H1 (cell line): ENCODE measurements around the gene SLC7A8. TPM values are rescaled to one million over a fixed set of nuclear protein-coding genes. Genes with fewer than 3 reads are reported as not detected.
A peak's percentile ranks its signal among the peaks of the same experiment; 100 is the strongest.

Experiments
- CTCF ChIA-PET: fragments of 300-600 bp; sonication (Branson Sonifier 250); formaldehyde crosslinking; loops from one replicate; lab custom pipeline; 2021; ENCODE audit not compliant: partially characterized antibody; lab: Charles Lee
- POLR2A ChIA-PET: fragments of 300-600 bp; sonication (Branson Sonifier 250); formaldehyde crosslinking; loops from one replicate; lab custom pipeline; 2021; ENCODE audit warnings: inconsistent platforms; ENCODE audit not compliant: partially characterized antibody; lab: Charles Lee
- DNase-seq, 2 experiments: peaks; one replicate each; pipeline versions ENCODE4 v3.0.0 to v3.0.0-alpha.2; 2010 to 2022; ENCODE audit warnings: low spot score in 2 of 2, low read depth in 1 of 2, mixed read lengths in 1 of 2
- FAIRE-seq: peaks from 2 replicates; lab custom pipeline; 2011; peaks lifted over from hg19 to GRCh38; lab: Jason Lieb, UNC
- H2AFZ ChIP-seq: 2 replicates; pipeline ENCODE4 v1.8.1; 2012; ENCODE audit warnings: low read length, inconsistent platforms
- H2AK5ac ChIP-seq: 2 replicates; pipeline ENCODE4 v1.6.1; 2013; ENCODE audit warnings: low read depth, low read length
- H2BK120ac ChIP-seq: replicated peaks from 2 replicates; pipeline ENCODE3; 2013; ENCODE audit warnings: low read depth, low read length, inconsistent platforms
- H2BK12ac ChIP-seq: 2 replicates; pipeline ENCODE4 v1.6.1; 2013; ENCODE audit warnings: low read depth, low read length
- H2BK15ac ChIP-seq: 2 replicates; pipeline ENCODE4 v1.6.1; 2013; ENCODE audit warnings: low read length
- H2BK20ac ChIP-seq: 2 replicates; pipeline ENCODE4 v1.6.1; 2013; ENCODE audit warnings: low read length
- H2BK5ac ChIP-seq: 2 replicates; pipeline ENCODE4 v1.6.1; 2013; ENCODE audit warnings: low read depth, low read length
- H3K14ac ChIP-seq: 2 replicates; pipeline ENCODE4 v1.6.1; 2013; ENCODE audit warnings: inconsistent platforms; ENCODE audit not compliant: insufficient read length
- H3K18ac ChIP-seq: 2 replicates; pipeline ENCODE4 v1.6.1; 2013; ENCODE audit warnings: low read length; ENCODE audit errors: extremely low read depth
- H3K23ac ChIP-seq: 2 replicates; pipeline ENCODE4 v1.6.1; 2013; ENCODE audit warnings: inconsistent platforms; ENCODE audit not compliant: insufficient read length
- H3K23me2 ChIP-seq: 2 replicates; pipeline ENCODE4 v1.6.1; 2013; ENCODE audit warnings: low read depth, low read length
- H3K27ac ChIP-seq: 2 replicates; pipeline ENCODE4 v1.6.1; 2011; ENCODE audit warnings: low read depth, low read length, inconsistent platforms
- H3K27me3 ChIP-seq, 4 experiments: replicated peaks in 1 of 4; 1 replicate in 1 of 4; 2 replicates in 3 of 4; pipeline versions ENCODE4 v1.6.1 to v1.8.1; 2011 to 2013; ENCODE audit warnings: low read length in 3 of 4, mild to moderate bottlenecking in 3 of 4, inconsistent platforms in 2 of 4, mixed read lengths in 2 of 4, moderate library complexity in 1 of 4; ENCODE audit not compliant: control insufficient read depth in 3 of 4, insufficient read depth in 3 of 4; ENCODE audit errors: extremely low read depth in 1 of 4
- H3K36me3 ChIP-seq, 4 experiments: 2 replicates each; pipeline versions ENCODE4 v1.6.1 to v1.8.1; 2011 to 2013; ENCODE audit warnings: mild to moderate bottlenecking in 4 of 4, low read length in 3 of 4, moderate library complexity in 2 of 4, control low read depth in 1 of 4, inconsistent platforms in 1 of 4; ENCODE audit not compliant: insufficient read depth in 4 of 4, control insufficient read depth in 2 of 4
- H3K4ac ChIP-seq: replicated peaks from 2 replicates; pipeline ENCODE3; 2013; ENCODE audit warnings: low read length, low read depth, mixed read lengths, inconsistent platforms; ENCODE audit not compliant: insufficient read length
- H3K4me1 ChIP-seq, 4 experiments: replicated peaks in 1 of 4; 1 replicate in 1 of 4; 2 replicates in 3 of 4; pipeline versions ENCODE4 v1.6.1 to v1.8.1; 2011 to 2013; ENCODE audit warnings: low read length in 3 of 4, inconsistent platforms in 2 of 4, mixed read lengths in 1 of 4; ENCODE audit not compliant: insufficient read depth in 4 of 4, control insufficient read depth in 3 of 4
- H3K4me2 ChIP-seq, 2 experiments: 2 replicates each; pipeline versions ENCODE4 v1.6.1 to v1.8.1; 2011 to 2013; ENCODE audit warnings: low read depth in 2 of 2, low read length in 2 of 2, control low read depth in 1 of 2, inconsistent platforms in 1 of 2, mild to moderate bottlenecking in 1 of 2; ENCODE audit not compliant: insufficient read depth in 1 of 2
- H3K4me3 ChIP-seq, 4 experiments: fragments of 200-600, 300-600 bp in 1 of 4; sonication (generic), shearing (Covaris generic), sonication (Bioruptor Twin) in 1 of 4; 2 replicates each; pipeline versions ENCODE4 v1.5.1 to v1.8.1; 2011 to 2016; ENCODE audit warnings: low read length in 4 of 4, low read depth in 3 of 4, control low read depth in 2 of 4, inconsistent platforms in 2 of 4, mild to moderate bottlenecking in 2 of 4, mixed read lengths in 1 of 4, moderate library complexity in 1 of 4; ENCODE audit not compliant: insufficient read depth in 2 of 4; ENCODE audit errors: extremely low read depth in 1 of 4
- H3K56ac ChIP-seq: replicated peaks from 2 replicates; pipeline ENCODE3; 2013; ENCODE audit warnings: low read depth, mild to moderate bottlenecking, mixed read lengths, low read length, inconsistent platforms; ENCODE audit not compliant: insufficient read length
- H3K79me1 ChIP-seq: 2 replicates; pipeline ENCODE4 v1.6.1; 2013; ENCODE audit warnings: low read depth, low read length, control low read depth
- H3K79me2 ChIP-seq, 2 experiments: 2 replicates each; pipeline versions ENCODE4 v1.6.1 to v1.8.1; 2012 to 2013; ENCODE audit warnings: low read length in 2 of 2, mild to moderate bottlenecking in 2 of 2, inconsistent platforms in 1 of 2; ENCODE audit not compliant: insufficient read depth in 2 of 2, control insufficient read depth in 1 of 2
- H3K9ac ChIP-seq, 4 experiments: replicated peaks in 1 of 4; 1 replicate in 1 of 4; 2 replicates in 3 of 4; pipeline versions ENCODE4 v1.6.1 to v1.8.1; 2011 to 2013; ENCODE audit warnings: low read depth in 3 of 4, low read length in 3 of 4, control low read depth in 2 of 4, mild to moderate bottlenecking in 2 of 4, moderate library complexity in 2 of 4, inconsistent platforms in 1 of 4; ENCODE audit errors: extremely low read depth in 1 of 4
- H3K9me3 ChIP-seq, 2 experiments: 2 replicates each; pipeline versions ENCODE4 v1.6.1 to v1.8.1; 2012 to 2013; ENCODE audit warnings: mild to moderate bottlenecking in 2 of 2, moderate library complexity in 2 of 2, control low read depth in 1 of 2, inconsistent platforms in 1 of 2, low read depth in 1 of 2, low read length in 1 of 2, mixed read lengths in 1 of 2; ENCODE audit not compliant: insufficient read depth in 2 of 2
- H4K20me1 ChIP-seq, 2 experiments: replicated peaks in 1 of 2; 2 replicates each; pipeline versions ENCODE3 to v1.8.1; 2011 to 2013; ENCODE audit warnings: inconsistent platforms in 2 of 2, low read length in 2 of 2, mild to moderate bottlenecking in 1 of 2; ENCODE audit not compliant: insufficient read depth in 2 of 2, control insufficient read depth in 1 of 2
- H4K5ac ChIP-seq: 2 replicates; pipeline ENCODE4 v1.6.1; 2013; ENCODE audit warnings: low read length, low read depth, mixed read lengths, inconsistent platforms; ENCODE audit not compliant: insufficient read length
- H4K8ac ChIP-seq: 2 replicates; pipeline ENCODE4 v1.8.0; 2013; ENCODE audit warnings: mild to moderate bottlenecking, moderate library complexity, low read length, inconsistent platforms; ENCODE audit not compliant: insufficient read depth; ENCODE audit errors: extremely low read depth
- H4K91ac ChIP-seq: replicated peaks from 2 replicates; pipeline ENCODE3; 2013; ENCODE audit warnings: low read length, mixed read lengths, inconsistent platforms; ENCODE audit not compliant: insufficient read length
- ASH2L ChIP-seq: fragments of 200-600, 300-600 bp; sonication (generic); IDR thresholded peaks from one replicate; pipeline ENCODE4 v1.7.1; 2017; ENCODE audit warnings: low read length
- BCL11A ChIP-seq, 2 experiments: IDR thresholded peaks; one replicate each; pipeline ENCODE4 v1.6.1; 2011; ENCODE audit warnings: low read depth in 2 of 2, low read length in 2 of 2, mild to moderate bottlenecking in 2 of 2
- CTBP2 ChIP-seq: IDR thresholded peaks from 2 replicates; pipeline ENCODE4 v1.7.0; 2011; ENCODE audit warnings: borderline replicate concordance, mild to moderate bottlenecking, moderate library complexity, mixed read lengths, low read length; ENCODE audit not compliant: insufficient read depth, insufficient read length
- EP300 ChIP-seq, 2 experiments: IDR thresholded peaks; 1 replicate in 1 of 2; 2 replicates in 1 of 2; pipeline ENCODE4 v1.6.1; 2011 to 2012; ENCODE audit warnings: low read depth in 2 of 2, low read length in 2 of 2, mild to moderate bottlenecking in 2 of 2, borderline replicate concordance in 1 of 2, inconsistent platforms in 1 of 2, moderate library complexity in 1 of 2
- GABPA ChIP-seq: IDR thresholded peaks from 2 replicates; pipeline ENCODE4 v1.6.1; 2011; ENCODE audit warnings: mild to moderate bottlenecking, low read length, moderate library complexity, borderline replicate concordance; ENCODE audit not compliant: insufficient read depth
- JUND ChIP-seq: IDR thresholded peaks from 2 replicates; pipeline ENCODE4 v1.6.1; 2011; ENCODE audit warnings: mild to moderate bottlenecking, improper control_type of control experiment, low read length
- KDM4A ChIP-seq: IDR thresholded peaks from one replicate; pipeline ENCODE4 v1.7.1; 2012; ENCODE audit warnings: low read depth, mild to moderate bottlenecking, moderate library complexity, low read length, inconsistent platforms; ENCODE audit not compliant: severe bottlenecking
- NRF1 ChIP-seq: IDR thresholded peaks from 2 replicates; pipeline ENCODE4 v1.6.1; 2011; ENCODE audit warnings: mild to moderate bottlenecking, low read depth, low read length, improper control_type of control experiment
- RAD21 ChIP-seq, 2 experiments: IDR thresholded peaks in 1 of 2; conservative IDR thresholded peaks in 1 of 2; 2 replicates each; pipeline ENCODE4 v1.6.1; 2011; ENCODE audit warnings: low read depth in 2 of 2, low read length in 2 of 2, improper control_type of control experiment in 1 of 2, inconsistent platforms in 1 of 2, mild to moderate bottlenecking in 1 of 2, moderate library complexity in 1 of 2
- SP4 ChIP-seq: IDR thresholded peaks from 2 replicates; pipeline ENCODE4 v1.6.1; 2012; ENCODE audit warnings: low read length, inconsistent platforms
- TAF1 ChIP-seq: IDR thresholded peaks from 2 replicates; pipeline ENCODE4 v1.6.1; 2011; ENCODE audit warnings: mild to moderate bottlenecking, low read depth, low read length
- TCF12 ChIP-seq: IDR thresholded peaks from 2 replicates; pipeline ENCODE4 v1.6.1; 2011; ENCODE audit warnings: low read depth, mild to moderate bottlenecking, low read length
- WGBS, 2 experiments: shearing (Covaris generic) in 1 of 2; methylation state at CpG; one replicate each; pipeline versions ENCODE4 v1.1.6 to v1.1.7; 2013 to 2015; ENCODE audit warnings: low lambda C conversion rate in 2 of 2, mixed read lengths in 2 of 2, inconsistent platforms in 1 of 2, low coverage in 1 of 2, missing lambda C conversion rate in 1 of 2; ENCODE audit not compliant: insufficient replicate concordance in 2 of 2, insufficient coverage in 1 of 2, insufficient read length in 1 of 2; ENCODE audit errors: extremely low coverage in 1 of 2, missing lambda C conversion rate in 1 of 2; 5-methylcytosine and 5-hydroxymethylcytosine counted together
- polyA plus RNA-seq, 7 experiments: library from polyadenylated mRNA; depleted of rRNA in 3 of 7; stranded (reverse) in 5 of 7; unstranded in 2 of 7; fragments of >200 nt in 5 of 7; fragments of 200-250 nt in 2 of 7; gene quantifications; 1 replicate in 5 of 7; 2 replicates in 1 of 7; 4 replicates in 1 of 7; pipeline versions ENCODE4 v1.2.1 to v1.2.3, GENCODE V29; 2011 to 2013; ENCODE audit warnings: missing spikeins in 2 of 7, mixed read lengths in 2 of 7
- total RNA-seq: library from RNA; stranded (reverse); fragmentation: NEBNext Ultra II Directional; extraction: Animal tissue kit (Norgen Biotek cat#: 25700); gene quantifications from 2 replicates; pipeline ENCODE4 v1.2.1, GENCODE V29; 2021

SLC7A8 gene
- total and polyA plus RNA-seq, 2 of the 8 experiments (the other 6 are each of a cell fraction or from before 2014, with no cell fraction given): 182 to 204 TPM

GRCh38 chr14:23195552-23196101 is 12.2 kb upstream of the SLC7A8 start:
- Histone ChIP-seq H3K4me1 (peaks cover 0 to 10% (median 5%) of the 10 kb centered on the region in 4 experiments; a peak in 3 of 7 replicates), H2AFZ (no peak overlapping the region), H2AK5ac (no peak overlapping the region), H3K56ac (no peak overlapping the region), H2BK120ac (no peak overlapping the region), H2BK20ac (no peak overlapping the region; the same call in 1 of the 2 replicates), H3K27me3 (no peaks in the 10 kb centered on the region), H3K4me3 (no peak overlapping the region), H3K36me3 (no peaks in the 10 kb centered on the region), H4K5ac (no peak overlapping the region), H3K23ac (no peak overlapping the region), H3K27ac (no peak overlapping the region), H4K8ac (no peak overlapping the region), H3K9ac (no peak overlapping the region), H3K79me1 (no peaks in the 10 kb centered on the region), H3K4ac (no peak overlapping the region), H3K14ac (no peak overlapping the region), H2BK12ac (peak overlapping the region; percentile 7; the same call in 1 of the 2 replicates), H2BK15ac (no peak overlapping the region), H2BK5ac (peak overlapping the region; percentile 26; the same call in 1 of the 2 replicates), H4K20me1 (no peaks in the 10 kb centered on the region), H3K18ac (no peak overlapping the region)
- FAIRE-seq: no peak
- peak in 1 of 2 experiments; percentile 14 for DNase-seq
- 82% methylated on average over 7 of the region's 7 CpGs; no CpG with 5 or more reads in 1 of the 2 experiments for WGBS, 2 experiments
- CTCF ChIA-PET: interaction anchor here (0.5 to 2.5 kb wide), 5 partner anchors 9 to 75 kb away, joined by 3 to 14 read pairs (median 4); no protein-coding TSS in a partner anchor
- no peak for TF ChIP-seq ASH2L
- no peak for TF ChIP-seq SP4
- TF ChIP-seq JUND: no peak
- no peak for TF ChIP-seq NRF1
- no peak for TF ChIP-seq RAD21 (IDR thresholded peaks at IDR 0.05 in 1 of 2, conservative IDR thresholded peaks at IDR 0.05 in 1 of 2; ENCODE audit: low read depth in 2 of 2, low read length in 2 of 2)
- no peak for TF ChIP-seq GABPA
- TF ChIP-seq BCL11A (IDR thresholded peaks at IDR 0.05; ENCODE audit: low read depth in 2 of 2, low read length in 2 of 2): no peak
- no peak for TF ChIP-seq CTBP2
- TF ChIP-seq TAF1: no peak
- no peak for TF ChIP-seq EP300 (IDR thresholded peaks at IDR 0.05; ENCODE audit: borderline replicate concordance in 1 of 2, low read depth in 2 of 2, low read length in 2 of 2)
- no peak for TF ChIP-seq TCF12
- no peak for TF ChIP-seq KDM4A
- TF ChIP-seq, all 59 proteins: peak for 0
- Histone ChIP-seq H3K23me2 (no peaks in the 10 kb centered on the region), H4K91ac (peak overlapping the region; percentile 9), H3K79me2 (no peaks in the 10 kb centered on the region), H3K4me2 (no peak overlapping the region), H3K9me3 (no peaks in the 10 kb centered on the region)
- POLR2A ChIA-PET: interaction anchor here (0.6 kb wide), 1 partner anchor 54 kb away, joined by 3 read pairs; no protein-coding TSS in a partner anchor
